ENCODE data around the gene FOXP1.

FOXP1 gene

DNA sequence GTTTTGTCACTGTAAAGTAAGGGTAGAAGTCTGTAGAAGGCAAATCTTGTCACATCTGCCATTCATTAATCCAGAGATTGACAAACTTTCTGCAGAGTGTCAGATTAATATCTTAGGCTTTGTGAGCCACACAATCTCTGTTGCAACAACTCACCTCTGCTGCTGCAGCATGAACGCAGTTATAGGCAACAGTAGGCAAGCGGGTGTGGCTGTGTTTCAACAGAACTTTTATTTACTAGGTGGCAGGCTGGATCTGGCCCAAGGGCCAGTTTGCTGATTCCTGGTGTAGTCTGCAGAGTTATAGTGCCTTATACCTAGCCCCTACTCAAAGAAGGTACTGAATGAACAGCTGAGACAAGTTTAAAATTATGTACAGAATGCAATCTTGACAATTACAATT is 396.7 kb downstream of the FOXP1 start:
- Histone ChIP-seq H3K27me3 (replicated peaks; ENCODE audit: control insufficient read depth, insufficient read depth, low read length) (no peaks in the 10 kb centered on the region), H3K4me1 (ENCODE audit: control insufficient read depth, insufficient read depth, low read length) (no peaks in the 10 kb centered on the region), H3K4me3 (ENCODE audit: low read length) (no peak overlapping the region), H3K9ac (ENCODE audit: low read length) (no peak overlapping the region), H3K9me3 (ENCODE audit: control insufficient read depth, low read length) (no peaks in the 10 kb centered on the region), H3K36me3 (ENCODE audit: control insufficient read depth, insufficient read depth, low read length, severe bottlenecking) (no peaks in the 10 kb centered on the region)
- DNase-seq (ENCODE audit: low read depth) = no peak

GRCh38 chr3:71185733-71186455 is 397.6 kb downstream of the FOXP1 start:
- no peak overlapping the region for H3K9ac ChIP-seq (ENCODE audit: low read length)
- no peaks in the 10 kb centered on the region for H3K27me3 ChIP-seq (replicated peaks; ENCODE audit: control insufficient read depth, insufficient read depth, low read length)
- no peak for DNase-seq (ENCODE audit: low read depth)
- H3K4me1 ChIP-seq (ENCODE audit: control insufficient read depth, insufficient read depth, low read length) = no peaks in the 10 kb centered on the region
- H3K4me3 ChIP-seq (ENCODE audit: low read length) = no peak overlapping the region
- no peaks in the 10 kb centered on the region for H3K36me3 ChIP-seq (ENCODE audit: control insufficient read depth, insufficient read depth, low read length, severe bottlenecking)
- no peaks in the 10 kb centered on the region for H3K9me3 ChIP-seq (ENCODE audit: control insufficient read depth, low read length)

DNA sequence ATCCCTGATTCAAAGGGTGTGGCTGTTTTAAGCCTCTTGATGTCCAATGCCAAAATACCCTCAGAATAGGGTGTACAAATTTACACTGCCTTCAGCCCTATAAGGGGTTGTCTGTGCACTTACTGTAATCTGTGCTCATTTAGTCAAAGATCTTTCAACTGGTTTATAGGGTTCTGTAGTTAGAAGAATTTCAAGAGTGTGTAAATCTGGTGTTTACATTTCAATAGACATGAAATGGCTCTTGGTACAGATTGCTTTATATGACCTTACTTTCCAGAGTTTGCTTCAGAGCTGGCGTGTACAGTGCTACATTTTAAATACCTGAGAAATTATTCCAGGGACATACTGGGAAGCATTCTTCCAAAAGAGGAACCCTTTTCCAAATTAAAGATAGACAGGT is 399.3 kb downstream of the FOXP1 start:
- no peak for DNase-seq (ENCODE audit: low read depth)

GRCh38 chr3:71183549-71183948 is 400.0 kb downstream of the FOXP1 start:
- no peak for DNase-seq (ENCODE audit: low read depth)
- Histone ChIP-seq H3K9ac (ENCODE audit: low read length) (no peak overlapping the region), H3K36me3 (ENCODE audit: control insufficient read depth, insufficient read depth, low read length, severe bottlenecking) (no peaks in the 10 kb centered on the region), H3K9me3 (ENCODE audit: control insufficient read depth, low read length) (no peaks in the 10 kb centered on the region), H3K4me3 (ENCODE audit: low read length) (no peak overlapping the region), H3K4me1 (ENCODE audit: control insufficient read depth, insufficient read depth, low read length) (no peaks in the 10 kb centered on the region), H3K27me3 (replicated peaks; ENCODE audit: control insufficient read depth, insufficient read depth, low read length) (no peaks in the 10 kb centered on the region)

More for the DNA sequence above, 399.3 kb downstream of the FOXP1 start:
- no peak overlapping the region for H3K4me3 ChIP-seq (ENCODE audit: low read length)
- no peaks in the 10 kb centered on the region for H3K4me1 ChIP-seq (ENCODE audit: control insufficient read depth, insufficient read depth, low read length)
- no peaks in the 10 kb centered on the region for H3K9me3 ChIP-seq (ENCODE audit: control insufficient read depth, low read length)
- no peaks in the 10 kb centered on the region for H3K36me3 ChIP-seq (ENCODE audit: control insufficient read depth, insufficient read depth, low read length, severe bottlenecking)
- no peaks in the 10 kb centered on the region for H3K27me3 ChIP-seq (replicated peaks; ENCODE audit: control insufficient read depth, insufficient read depth, low read length)
- H3K9ac ChIP-seq (ENCODE audit: low read length) = no peak overlapping the region

DNA sequence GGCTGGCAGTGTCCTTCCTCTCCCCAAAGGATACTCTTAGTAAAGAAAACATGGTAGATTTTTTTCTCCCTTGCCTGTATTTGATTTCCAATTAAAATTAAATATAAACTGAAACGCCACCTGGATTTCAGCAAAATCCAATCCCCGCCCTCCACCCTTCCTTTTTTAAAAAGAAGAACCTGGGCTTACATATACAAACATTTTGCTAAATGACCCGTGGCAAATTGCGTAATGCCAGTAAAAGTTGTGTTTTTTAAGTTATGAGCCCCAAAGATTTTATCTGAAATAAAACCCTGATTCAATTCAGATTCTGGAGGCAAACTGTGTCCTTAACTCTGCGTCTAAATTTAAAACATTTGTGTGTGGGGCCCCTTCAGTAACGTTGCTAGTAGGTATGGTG is 403.0 kb downstream of the FOXP1 start:
- H3K36me3 ChIP-seq (ENCODE audit: control insufficient read depth, insufficient read depth, low read length, severe bottlenecking) = no peaks in the 10 kb centered on the region
- no peak overlapping the region for H3K9ac ChIP-seq (ENCODE audit: low read length)
- H3K4me1 ChIP-seq (ENCODE audit: control insufficient read depth, insufficient read depth, low read length) = no peaks in the 10 kb centered on the region
- peak; percentile 30 for DNase-seq (ENCODE audit: low read depth)
- H3K27me3 ChIP-seq (replicated peaks; ENCODE audit: control insufficient read depth, insufficient read depth, low read length) = no peaks in the 10 kb centered on the region
- no peak overlapping the region for H3K4me3 ChIP-seq (ENCODE audit: low read length)
- H3K9me3 ChIP-seq (ENCODE audit: control insufficient read depth, low read length) = no peaks in the 10 kb centered on the region

DNA sequence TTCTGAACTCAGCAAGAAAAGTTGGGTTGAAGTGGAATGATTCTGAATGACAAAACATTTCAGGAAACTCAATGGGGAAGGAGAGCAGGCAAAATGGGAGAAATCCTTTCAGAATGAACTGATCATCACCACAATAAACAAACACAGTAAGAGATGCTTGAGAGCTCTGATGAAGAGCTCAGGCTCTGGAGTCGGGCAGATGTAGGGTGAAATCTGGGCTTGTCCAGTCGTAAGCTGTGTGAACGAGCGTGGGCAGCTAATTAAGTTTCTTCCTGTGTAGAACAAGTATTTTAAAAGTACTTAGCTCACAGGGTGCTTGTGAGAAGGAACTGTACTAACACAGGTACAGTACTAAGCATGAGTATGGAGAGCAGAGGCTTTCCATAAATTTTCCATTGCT is 406.2 kb downstream of the FOXP1 start:
- Histone ChIP-seq H3K9me3 (ENCODE audit: control insufficient read depth, low read length) (no peaks in the 10 kb centered on the region), H3K36me3 (ENCODE audit: control insufficient read depth, insufficient read depth, low read length, severe bottlenecking) (no peaks in the 10 kb centered on the region), H3K9ac (ENCODE audit: low read length) (no peak overlapping the region), H3K27me3 (replicated peaks; ENCODE audit: control insufficient read depth, insufficient read depth, low read length) (no peaks in the 10 kb centered on the region), H3K4me1 (ENCODE audit: control insufficient read depth, insufficient read depth, low read length) (peaks cover 16% of the 10 kb centered on the region), H3K4me3 (ENCODE audit: low read length) (no peak overlapping the region)
- DNase-seq (ENCODE audit: low read depth) = no peak

GRCh38 chr3:71176366-71176765 is 407.2 kb downstream of the FOXP1 start:
- Histone ChIP-seq H3K9ac (ENCODE audit: low read length) (no peak overlapping the region), H3K27me3 (replicated peaks; ENCODE audit: control insufficient read depth, insufficient read depth, low read length) (no peaks in the 10 kb centered on the region), H3K9me3 (ENCODE audit: control insufficient read depth, low read length) (no peaks in the 10 kb centered on the region), H3K4me3 (ENCODE audit: low read length) (no peak overlapping the region), H3K4me1 (ENCODE audit: control insufficient read depth, insufficient read depth, low read length) (peaks cover 23% of the 10 kb centered on the region), H3K36me3 (ENCODE audit: control insufficient read depth, insufficient read depth, low read length, severe bottlenecking) (no peaks in the 10 kb centered on the region)
- no peak for DNase-seq (ENCODE audit: low read depth)

DNA sequence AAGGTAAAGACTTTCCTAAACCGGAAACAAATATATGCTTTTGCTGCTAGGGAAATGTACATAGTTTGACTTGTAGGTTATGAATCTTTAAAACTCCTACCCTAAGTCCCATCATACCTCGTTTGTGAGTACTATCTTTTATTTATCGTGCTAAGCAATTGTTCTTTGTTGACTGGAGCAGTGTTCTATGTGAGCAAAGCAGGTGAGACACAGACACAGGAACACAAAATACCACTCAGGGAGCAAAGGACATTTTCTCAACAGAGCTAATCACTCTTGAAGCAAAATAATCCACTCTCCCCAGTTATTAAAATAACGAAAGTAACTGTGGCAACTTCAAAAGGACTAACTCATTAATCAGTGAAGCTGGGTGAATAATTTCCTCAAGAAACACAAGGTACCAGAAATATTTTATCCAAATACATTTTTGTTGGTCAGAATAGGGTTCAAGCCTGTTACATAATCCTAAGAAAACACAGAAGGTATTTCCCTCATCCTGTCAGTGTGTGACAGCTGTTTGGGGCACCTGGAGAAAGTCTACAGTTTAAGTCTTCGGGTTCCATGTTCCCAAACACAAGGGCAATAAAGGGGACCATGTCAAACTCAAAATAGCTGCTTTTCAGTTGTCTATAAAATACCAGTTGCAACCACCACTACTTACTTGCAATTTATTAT is 407.7 kb downstream of the FOXP1 start:
- H3K4me3 ChIP-seq (ENCODE audit: low read length) = no peak overlapping the region
- no peak overlapping the region for H3K9ac ChIP-seq (ENCODE audit: low read length)
- peaks cover 23% of the 10 kb centered on the region for H3K4me1 ChIP-seq (ENCODE audit: control insufficient read depth, insufficient read depth, low read length)
- no peaks in the 10 kb centered on the region for H3K9me3 ChIP-seq (ENCODE audit: control insufficient read depth, low read length)
- no peaks in the 10 kb centered on the region for H3K27me3 ChIP-seq (replicated peaks; ENCODE audit: control insufficient read depth, insufficient read depth, low read length)
- no peaks in the 10 kb centered on the region for H3K36me3 ChIP-seq (ENCODE audit: control insufficient read depth, insufficient read depth, low read length, severe bottlenecking)
- no peak for DNase-seq (ENCODE audit: low read depth)

GRCh38 chr3:71172951-71173350 is 410.6 kb downstream of the FOXP1 start:
- Histone ChIP-seq H3K4me3 (ENCODE audit: low read length) (peak overlapping the region; percentile 48), H3K9me3 (ENCODE audit: control insufficient read depth, low read length) (no peaks in the 10 kb centered on the region), H3K36me3 (ENCODE audit: control insufficient read depth, insufficient read depth, low read length, severe bottlenecking) (no peaks in the 10 kb centered on the region), H3K4me1 (ENCODE audit: control insufficient read depth, insufficient read depth, low read length) (peaks cover 32% of the 10 kb centered on the region), H3K27me3 (replicated peaks; ENCODE audit: control insufficient read depth, insufficient read depth, low read length) (no peaks in the 10 kb centered on the region), H3K9ac (ENCODE audit: low read length) (peak overlapping the region; percentile 82)
- DNase-seq (ENCODE audit: low read depth) = peak; percentile 83

DNA sequence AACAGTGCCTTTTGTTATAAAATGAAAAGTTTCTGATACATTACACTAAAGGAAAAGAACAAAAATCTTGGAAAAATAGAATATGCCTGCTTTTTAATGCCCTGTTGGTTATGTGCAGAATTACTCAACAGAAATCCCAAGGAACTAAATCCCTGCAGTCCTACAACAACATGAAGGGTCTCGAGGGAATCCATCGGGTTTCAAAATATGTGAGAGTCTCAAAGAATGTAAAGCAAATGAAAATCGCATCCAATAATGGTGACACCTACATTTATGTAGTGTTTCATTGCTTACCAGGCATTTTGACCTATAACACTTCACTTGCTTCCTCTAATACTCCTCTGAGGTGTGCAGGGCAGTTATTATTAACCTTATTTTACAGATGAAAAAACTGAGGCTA is 411.3 kb downstream of the FOXP1 start:
- H3K4me1 ChIP-seq (ENCODE audit: control insufficient read depth, insufficient read depth, low read length) = peaks cover 36% of the 10 kb centered on the region
- DNase-seq (ENCODE audit: low read depth) = no peak
- peak overlapping the region; percentile 82 for H3K9ac ChIP-seq (ENCODE audit: low read length)
- H3K36me3 ChIP-seq (ENCODE audit: control insufficient read depth, insufficient read depth, low read length, severe bottlenecking) = no peaks in the 10 kb centered on the region
- H3K9me3 ChIP-seq (ENCODE audit: control insufficient read depth, low read length) = no peaks in the 10 kb centered on the region
- no peaks in the 10 kb centered on the region for H3K27me3 ChIP-seq (replicated peaks; ENCODE audit: control insufficient read depth, insufficient read depth, low read length)
- H3K4me3 ChIP-seq (ENCODE audit: low read length) = peak overlapping the region; percentile 16

GRCh38 chr3:71171247-71171646 is 412.3 kb downstream of the FOXP1 start:
- Histone ChIP-seq H3K4me3 (ENCODE audit: low read length) (no peak overlapping the region), H3K27me3 (replicated peaks; ENCODE audit: control insufficient read depth, insufficient read depth, low read length) (no peaks in the 10 kb centered on the region), H3K36me3 (ENCODE audit: control insufficient read depth, insufficient read depth, low read length, severe bottlenecking) (no peaks in the 10 kb centered on the region), H3K4me1 (ENCODE audit: control insufficient read depth, insufficient read depth, low read length) (peaks cover 36% of the 10 kb centered on the region), H3K9ac (ENCODE audit: low read length) (no peak overlapping the region), H3K9me3 (ENCODE audit: control insufficient read depth, low read length) (no peaks in the 10 kb centered on the region)
- DNase-seq (ENCODE audit: low read depth) = no peak
